GM23338 (cell line): Measurements from ENCODE around the gene F8A2. TPM values are rescaled to one million over a fixed set of nuclear protein-coding genes. Genes with fewer than 3 reads are reported as not detected.

Source experiments
- ATAC-seq: fragments of 200-7000 bp; cut with Tn5 transposase; 3 replicates; pipeline ENCODE4 v1.9.1; 2020
- DNase-seq: peaks from one replicate; pipeline ENCODE4 v3.0.0-alpha.2; 2015; ENCODE audit warnings: low spot score
- H2AFZ ChIP-seq: fragments of 200-600 bp; sonication (generic); 2 replicates; pipeline ENCODE4 v1.8.0; 2016; ENCODE audit warnings: antibody characterized with exemption, mild to moderate bottlenecking, moderate library complexity
- H3F3A ChIP-seq: fragments of 200-600 bp; sonication (generic); replicated peaks from 2 replicates; pipeline ENCODE4 v1.8.0; 2017; ENCODE audit warnings: antibody characterized with exemption, mixed run types, low read depth
- H3K27ac ChIP-seq: fragments of 200-600 bp; sonication (generic); 2 replicates; pipeline ENCODE4 v1.6.1; 2016; ENCODE audit warnings: low read depth
- H3K27me3 ChIP-seq: fragments of 200-600 bp; sonication (generic); 2 replicates; pipeline ENCODE4 v1.8.0; 2016; ENCODE audit warnings: mild to moderate bottlenecking, mixed run types, moderate library complexity; ENCODE audit not compliant: insufficient read depth
- H3K36me3 ChIP-seq: fragments of 200-600 bp; sonication (generic); 2 replicates; pipeline ENCODE4 v1.8.0; 2016; ENCODE audit warnings: mild to moderate bottlenecking; ENCODE audit not compliant: insufficient read depth
- H3K4me1 ChIP-seq: fragments of 200-600 bp; sonication (generic); 2 replicates; pipeline ENCODE4 v1.8.0; 2016; ENCODE audit warnings: mild to moderate bottlenecking, moderate library complexity; ENCODE audit not compliant: insufficient read depth
- H3K4me2 ChIP-seq: fragments of 200-600 bp; sonication (generic); 2 replicates; pipeline ENCODE4 v1.7.1; 2017; ENCODE audit warnings: mixed run types
- H3K4me3 ChIP-seq: fragments of 200-600 bp; sonication (generic); 2 replicates; pipeline ENCODE4 v1.6.1; 2016; ENCODE audit warnings: mixed run types
- H3K79me2 ChIP-seq: fragments of 200-600 bp; sonication (generic); replicated peaks from 2 replicates; pipeline ENCODE4 v1.8.0; 2017; ENCODE audit warnings: mild to moderate bottlenecking; ENCODE audit not compliant: insufficient read depth
- H3K9me2 ChIP-seq: fragments of 200-600 bp; sonication (generic); 2 replicates; pipeline ENCODE4 v1.8.0; 2017; ENCODE audit not compliant: insufficient read depth
- H4K20me1 ChIP-seq: fragments of 200-600 bp; sonication (generic); replicated peaks from 2 replicates; pipeline ENCODE4 v1.8.0; 2017; ENCODE audit warnings: mild to moderate bottlenecking; ENCODE audit not compliant: insufficient read depth
- H3K27ac Mint-ChIP-seq: 2 replicates; pipeline ENCODE4 v1.8.0; 2020; ENCODE audit warnings: inconsistent platforms, mild to moderate bottlenecking, moderate library complexity, mixed read lengths
- H3K27me3 Mint-ChIP-seq: 3 replicates; pipeline ENCODE4 v1.8.0; 2022; ENCODE audit warnings: low read depth, mild to moderate bottlenecking, moderate library complexity, mixed read lengths, inconsistent platforms; ENCODE audit not compliant: insufficient read depth, poor library complexity
- H3K36me3 Mint-ChIP-seq: 3 replicates; pipeline ENCODE4 v1.8.0; 2021; ENCODE audit warnings: low read depth, mild to moderate bottlenecking, inconsistent platforms, moderate library complexity, mixed read lengths
- H3K4me1 Mint-ChIP-seq: 3 replicates; pipeline ENCODE4 v1.8.0; 2020; ENCODE audit warnings: mild to moderate bottlenecking, inconsistent platforms, mixed read lengths
- H3K4me3 Mint-ChIP-seq: 3 replicates; pipeline ENCODE4 v1.8.0; 2021; ENCODE audit warnings: moderate library complexity, mild to moderate bottlenecking, inconsistent platforms, mixed read lengths
- H3K9me3 Mint-ChIP-seq: 3 replicates; pipeline ENCODE4 v1.8.0; 2020; ENCODE audit warnings: moderate library complexity, mild to moderate bottlenecking, inconsistent platforms, mixed read lengths
- CREB1 ChIP-seq: fragments of 250-450 bp; sonication (Bioruptor Pico); IDR thresholded peaks from 2 replicates; pipeline ENCODE4 v1.5.0; 2020; ENCODE audit warnings: low read depth, mild to moderate bottlenecking, moderate library complexity
- CTCF ChIP-seq, 2 experiments: fragments of 200-600 bp in 1 of 2; sonication (generic) in 1 of 2; conservative IDR thresholded peaks; 2 replicates each; pipeline versions ENCODE4 v1.5.1 to v1.6.1; 2016 to 2017; ENCODE audit warnings: antibody characterized with exemption in 2 of 2, low read depth in 2 of 2, mild to moderate bottlenecking in 2 of 2, moderate library complexity in 1 of 2
- EZH2 ChIP-seq: fragments of 200-600 bp; sonication (generic); IDR thresholded peaks from one replicate; pipeline ENCODE4 v1.8.0; 2017; ENCODE audit warnings: antibody characterized with exemption, mild to moderate bottlenecking, low read depth; ENCODE audit not compliant: unreplicated experiment
- EZH2phosphoT487 ChIP-seq: fragments of 200-600 bp; sonication (generic); IDR thresholded peaks from one replicate; pipeline ENCODE4 v1.8.1; 2018; ENCODE audit warnings: antibody characterized with exemption; ENCODE audit not compliant: unreplicated experiment
- JUNB ChIP-seq: IDR thresholded peaks from one replicate; pipeline ENCODE4 v1.6.1; 2016; ENCODE audit warnings: antibody characterized with exemption; ENCODE audit not compliant: unreplicated experiment
- NANOG ChIP-seq: IDR thresholded peaks from 2 replicates; pipeline ENCODE4 v1.6.1; 2016; ENCODE audit warnings: antibody characterized with exemption, borderline replicate concordance
- POLR2AphosphoS5 ChIP-seq: IDR thresholded peaks from 2 replicates; pipeline ENCODE4 v1.6.1; 2016; ENCODE audit warnings: antibody characterized with exemption, low read depth
- STAT1 ChIP-seq: IDR thresholded peaks from one replicate; pipeline ENCODE4 v1.6.1; 2016; ENCODE audit warnings: antibody characterized with exemption; ENCODE audit not compliant: unreplicated experiment
- ZNF114 ChIP-seq: fragments of 250-450 bp; sonication (Bioruptor Pico); IDR thresholded peaks from 2 replicates; pipeline ENCODE4 v1.5.0; 2020; ENCODE audit warnings: mild to moderate bottlenecking, moderate library complexity
- ZNF331 ChIP-seq: fragments of 250-450 bp; sonication (Bioruptor Pico); IDR thresholded peaks from 2 replicates; pipeline ENCODE4 v1.5.0; 2020; ENCODE audit warnings: low read depth, mild to moderate bottlenecking, moderate library complexity
- polyA plus RNA-seq: library from polyadenylated mRNA; unstranded; fragments of >200 nt; fragmentation: Nextera tagmentation; extraction: Ambion mirVana; gene quantifications from 2 replicates; pipeline ENCODE4 v1.2.1, GENCODE V29; 2016
- total RNA-seq: library from RNA; depleted of rRNA; stranded (reverse); fragments of >200 nt; shearing (Covaris generic); gene quantifications from 2 replicates; pipeline ENCODE4 v1.2.3, GENCODE V29; 2014
- TF ChIP-seq, protein P1 (sequence below): fragments of 250-450 bp; sonication (Bioruptor Pico); IDR thresholded peaks from 2 replicates; pipeline ENCODE4 v1.5.0; 2020; ENCODE audit warnings: mild to moderate bottlenecking, moderate library complexity
- TF ChIP-seq, protein P2 (sequence below): IDR thresholded peaks from one replicate; pipeline ENCODE4 v1.6.1; 2018; ENCODE audit warnings: antibody characterized with exemption; ENCODE audit not compliant: unreplicated experiment
- TF ChIP-seq, protein P3 (sequence below): IDR thresholded peaks from 2 replicates; pipeline ENCODE4 v1.6.1; 2016; ENCODE audit warnings: antibody characterized with exemption

F8A2 gene
- total and polyA plus RNA-seq, 2 experiments from 2014 or later, result not detected

DNA sequence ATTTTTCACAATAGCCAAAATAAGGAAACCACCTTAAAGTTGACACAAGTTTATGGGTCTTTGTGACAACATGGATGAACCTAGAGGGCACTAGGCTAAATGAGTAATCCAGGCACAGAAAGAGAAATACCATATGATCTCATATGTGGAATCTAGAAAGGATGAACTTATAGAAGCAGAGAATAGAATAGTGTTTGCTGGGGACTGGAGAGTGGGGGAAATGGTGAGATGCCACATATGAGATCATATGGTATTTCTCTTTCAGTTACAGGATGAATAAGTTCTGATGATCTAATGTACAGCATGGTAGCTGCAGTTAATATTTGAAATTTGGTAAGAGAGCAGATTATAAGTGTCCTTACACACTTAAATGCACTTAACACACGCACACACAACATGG lies 35.9 kb downstream of the F8A2 start:
- Mint-ChIP-seq H3K27me3 (no peaks in the 10 kb centered on the region), H3K4me1 (no peaks in the 10 kb centered on the region), H3K36me3 (peaks cover 3% of the 10 kb centered on the region; the same call in 2 of the 3 replicates), H3K9me3 (peaks cover 23% of the 10 kb centered on the region), H3K4me3 (no peak overlapping the region), H3K27ac (no peak overlapping the region)
- Histone ChIP-seq H2AFZ (no peak overlapping the region), H3K27ac (no peak overlapping the region), H3K9me2 (no peaks in the 10 kb centered on the region), H3K79me2 (no peaks in the 10 kb centered on the region), H3K27me3 (no peaks in the 10 kb centered on the region), H3K36me3 (no peaks in the 10 kb centered on the region), H3F3A (no peaks in the 10 kb centered on the region), H3K4me1 (no peaks in the 10 kb centered on the region), H4K20me1 (no peaks in the 10 kb centered on the region), H3K4me3 (no peak overlapping the region), H3K4me2 (no peak overlapping the region)
- ATAC-seq (no peak), DNase-seq (no peak)
- TF ChIP-seq ZNF114 (CRISPR knock-in tag) (no peak), CTCF (conservative IDR thresholded peaks at IDR 0.05; ENCODE audit: low read depth in 2 of 2) (no peak), JUNB (no peak), EZH2 (no peak), ZNF331 (CRISPR knock-in tag) (no peak), NANOG (no peak), CREB1 (CRISPR knock-in tag) (no peak), POLR2AphosphoS5 (no peak), EZH2phosphoT487 (no peak), STAT1 (no peak)
- TF ChIP-seq, protein P1, sequence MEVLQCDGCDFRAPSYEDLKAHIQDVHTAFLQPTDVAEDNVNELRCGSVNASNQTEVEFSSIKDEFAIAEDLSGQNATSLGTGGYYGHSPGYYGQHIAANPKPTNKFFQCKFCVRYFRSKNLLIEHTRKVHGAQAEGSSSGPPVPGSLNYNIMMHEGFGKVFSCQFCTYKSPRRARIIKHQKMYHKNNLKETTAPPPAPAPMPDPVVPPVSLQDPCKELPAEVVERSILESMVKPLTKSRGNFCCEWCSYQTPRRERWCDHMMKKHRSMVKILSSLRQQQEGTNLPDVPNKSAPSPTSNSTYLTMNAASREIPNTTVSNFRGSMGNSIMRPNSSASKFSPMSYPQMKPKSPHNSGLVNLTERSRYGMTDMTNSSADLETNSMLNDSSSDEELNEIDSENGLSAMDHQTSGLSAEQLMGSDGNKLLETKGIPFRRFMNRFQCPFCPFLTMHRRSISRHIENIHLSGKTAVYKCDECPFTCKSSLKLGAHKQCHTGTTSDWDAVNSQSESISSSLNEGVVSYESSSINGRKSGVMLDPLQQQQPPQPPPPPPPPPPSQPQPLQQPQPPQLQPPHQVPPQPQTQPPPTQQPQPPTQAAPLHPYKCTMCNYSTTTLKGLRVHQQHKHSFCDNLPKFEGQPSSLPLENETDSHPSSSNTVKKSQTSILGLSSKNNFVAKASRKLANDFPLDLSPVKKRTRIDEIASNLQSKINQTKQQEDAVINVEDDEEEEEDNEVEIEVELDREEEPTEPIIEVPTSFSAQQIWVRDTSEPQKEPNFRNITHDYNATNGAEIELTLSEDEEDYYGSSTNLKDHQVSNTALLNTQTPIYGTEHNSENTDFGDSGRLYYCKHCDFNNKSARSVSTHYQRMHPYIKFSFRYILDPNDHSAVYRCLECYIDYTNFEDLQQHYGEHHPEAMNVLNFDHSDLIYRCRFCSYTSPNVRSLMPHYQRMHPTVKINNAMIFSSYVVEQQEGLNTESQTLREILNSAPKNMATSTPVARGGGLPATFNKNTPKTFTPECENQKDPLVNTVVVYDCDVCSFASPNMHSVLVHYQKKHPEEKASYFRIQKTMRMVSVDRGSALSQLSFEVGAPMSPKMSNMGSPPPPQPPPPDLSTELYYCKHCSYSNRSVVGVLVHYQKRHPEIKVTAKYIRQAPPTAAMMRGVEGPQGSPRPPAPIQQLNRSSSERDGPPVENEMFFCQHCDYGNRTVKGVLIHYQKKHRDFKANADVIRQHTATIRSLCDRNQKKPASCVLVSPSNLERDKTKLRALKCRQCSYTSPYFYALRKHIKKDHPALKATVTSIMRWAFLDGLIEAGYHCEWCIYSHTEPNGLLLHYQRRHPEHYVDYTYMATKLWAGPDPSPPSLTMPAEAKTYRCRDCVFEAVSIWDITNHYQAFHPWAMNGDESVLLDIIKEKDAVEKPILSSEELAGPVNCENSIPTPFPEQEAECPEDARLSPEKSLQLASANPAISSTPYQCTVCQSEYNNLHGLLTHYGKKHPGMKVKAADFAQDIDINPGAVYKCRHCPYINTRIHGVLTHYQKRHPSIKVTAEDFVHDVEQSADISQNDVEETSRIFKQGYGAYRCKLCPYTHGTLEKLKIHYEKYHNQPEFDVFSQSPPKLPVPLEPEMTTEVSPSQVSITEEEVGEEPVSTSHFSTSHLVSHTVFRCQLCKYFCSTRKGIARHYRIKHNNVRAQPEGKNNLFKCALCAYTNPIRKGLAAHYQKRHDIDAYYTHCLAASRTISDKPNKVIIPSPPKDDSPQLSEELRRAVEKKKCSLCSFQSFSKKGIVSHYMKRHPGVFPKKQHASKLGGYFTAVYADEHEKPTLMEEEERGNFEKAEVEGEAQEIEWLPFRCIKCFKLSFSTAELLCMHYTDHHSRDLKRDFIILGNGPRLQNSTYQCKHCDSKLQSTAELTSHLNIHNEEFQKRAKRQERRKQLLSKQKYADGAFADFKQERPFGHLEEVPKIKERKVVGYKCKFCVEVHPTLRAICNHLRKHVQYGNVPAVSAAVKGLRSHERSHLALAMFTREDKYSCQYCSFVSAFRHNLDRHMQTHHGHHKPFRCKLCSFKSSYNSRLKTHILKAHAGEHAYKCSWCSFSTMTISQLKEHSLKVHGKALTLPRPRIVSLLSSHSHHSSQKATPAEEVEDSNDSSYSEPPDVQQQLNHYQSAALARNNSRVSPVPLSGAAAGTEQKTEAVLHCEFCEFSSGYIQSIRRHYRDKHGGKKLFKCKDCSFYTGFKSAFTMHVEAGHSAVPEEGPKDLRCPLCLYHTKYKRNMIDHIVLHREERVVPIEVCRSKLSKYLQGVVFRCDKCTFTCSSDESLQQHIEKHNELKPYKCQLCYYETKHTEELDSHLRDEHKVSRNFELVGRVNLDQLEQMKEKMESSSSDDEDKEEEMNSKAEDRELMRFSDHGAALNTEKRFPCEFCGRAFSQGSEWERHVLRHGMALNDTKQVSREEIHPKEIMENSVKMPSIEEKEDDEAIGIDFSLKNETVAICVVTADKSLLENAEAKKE (CRISPR knock-in tag), result no peak
- TF ChIP-seq, protein P2, sequence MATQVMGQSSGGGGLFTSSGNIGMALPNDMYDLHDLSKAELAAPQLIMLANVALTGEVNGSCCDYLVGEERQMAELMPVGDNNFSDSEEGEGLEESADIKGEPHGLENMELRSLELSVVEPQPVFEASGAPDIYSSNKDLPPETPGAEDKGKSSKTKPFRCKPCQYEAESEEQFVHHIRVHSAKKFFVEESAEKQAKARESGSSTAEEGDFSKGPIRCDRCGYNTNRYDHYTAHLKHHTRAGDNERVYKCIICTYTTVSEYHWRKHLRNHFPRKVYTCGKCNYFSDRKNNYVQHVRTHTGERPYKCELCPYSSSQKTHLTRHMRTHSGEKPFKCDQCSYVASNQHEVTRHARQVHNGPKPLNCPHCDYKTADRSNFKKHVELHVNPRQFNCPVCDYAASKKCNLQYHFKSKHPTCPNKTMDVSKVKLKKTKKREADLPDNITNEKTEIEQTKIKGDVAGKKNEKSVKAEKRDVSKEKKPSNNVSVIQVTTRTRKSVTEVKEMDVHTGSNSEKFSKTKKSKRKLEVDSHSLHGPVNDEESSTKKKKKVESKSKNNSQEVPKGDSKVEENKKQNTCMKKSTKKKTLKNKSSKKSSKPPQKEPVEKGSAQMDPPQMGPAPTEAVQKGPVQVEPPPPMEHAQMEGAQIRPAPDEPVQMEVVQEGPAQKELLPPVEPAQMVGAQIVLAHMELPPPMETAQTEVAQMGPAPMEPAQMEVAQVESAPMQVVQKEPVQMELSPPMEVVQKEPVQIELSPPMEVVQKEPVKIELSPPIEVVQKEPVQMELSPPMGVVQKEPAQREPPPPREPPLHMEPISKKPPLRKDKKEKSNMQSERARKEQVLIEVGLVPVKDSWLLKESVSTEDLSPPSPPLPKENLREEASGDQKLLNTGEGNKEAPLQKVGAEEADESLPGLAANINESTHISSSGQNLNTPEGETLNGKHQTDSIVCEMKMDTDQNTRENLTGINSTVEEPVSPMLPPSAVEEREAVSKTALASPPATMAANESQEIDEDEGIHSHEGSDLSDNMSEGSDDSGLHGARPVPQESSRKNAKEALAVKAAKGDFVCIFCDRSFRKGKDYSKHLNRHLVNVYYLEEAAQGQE, result no peak
- TF ChIP-seq, protein P3, sequence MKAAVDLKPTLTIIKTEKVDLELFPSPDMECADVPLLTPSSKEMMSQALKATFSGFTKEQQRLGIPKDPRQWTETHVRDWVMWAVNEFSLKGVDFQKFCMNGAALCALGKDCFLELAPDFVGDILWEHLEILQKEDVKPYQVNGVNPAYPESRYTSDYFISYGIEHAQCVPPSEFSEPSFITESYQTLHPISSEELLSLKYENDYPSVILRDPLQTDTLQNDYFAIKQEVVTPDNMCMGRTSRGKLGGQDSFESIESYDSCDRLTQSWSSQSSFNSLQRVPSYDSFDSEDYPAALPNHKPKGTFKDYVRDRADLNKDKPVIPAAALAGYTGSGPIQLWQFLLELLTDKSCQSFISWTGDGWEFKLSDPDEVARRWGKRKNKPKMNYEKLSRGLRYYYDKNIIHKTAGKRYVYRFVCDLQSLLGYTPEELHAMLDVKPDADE, result no peak
